K562 (cell line): ENCODE measurements around the gene GPC3.

Experiments
- CHD2 ChIP-seq: IDR thresholded peaks from 2 replicates; pipeline ENCODE4 v1.6.1; 2011; ENCODE audit warnings: low read depth, low read length
- CTCF ChIP-seq, 3 experiments: IDR thresholded peaks in 2 of 3; conservative IDR thresholded peaks in 1 of 3; 2 replicates each; pipeline ENCODE4 v1.5.1; 2011 to 2012; ENCODE audit warnings: low read length in 3 of 3, mild to moderate bottlenecking in 3 of 3, control low read depth in 2 of 3, improper control_type of control experiment in 1 of 3, inconsistent platforms in 1 of 3, low read depth in 1 of 3, mixed read lengths in 1 of 3, moderate library complexity in 1 of 3; ENCODE audit not compliant: insufficient read depth in 2 of 3
- HNRNPH1 ChIP-seq: fragments of 200-400 bp; formaldehyde crosslinking; optimal IDR thresholded peaks from 2 replicates; pipeline ENCODE3; 2017; ENCODE audit warnings: low read depth, mild to moderate bottlenecking, low read length, moderate library complexity
- MAX ChIP-seq: sonication (generic); formaldehyde crosslinking; IDR thresholded peaks from 2 replicates; pipeline ENCODE4 v1.9.0; 2022; ENCODE audit warnings: mild to moderate bottlenecking, missing genetic modification reagents
- NR1H2 ChIP-seq: sonication (generic); formaldehyde crosslinking; IDR thresholded peaks from 2 replicates; pipeline ENCODE4 v1.4.0; 2020; ENCODE audit warnings: mild to moderate bottlenecking, missing genetic modification reagents
- POLR2AphosphoS5 ChIP-seq: IDR thresholded peaks from 2 replicates; pipeline ENCODE4 v1.6.1; 2011; ENCODE audit warnings: mild to moderate bottlenecking, low read depth, low read length, moderate library complexity; ENCODE audit not compliant: control insufficient read depth, insufficient read depth
- RAD21 ChIP-seq, 2 experiments: fragments of 250-450 bp in 1 of 2; fragments of 450-650 bp in 1 of 2; sonication (Bioruptor Pico) in 1 of 2; formaldehyde crosslinking in 1 of 2; IDR thresholded peaks in 1 of 2; conservative IDR thresholded peaks in 1 of 2; 2 replicates each; pipeline versions ENCODE4 v1.4.0 to v1.8.0; 2020 to 2022; ENCODE audit warnings: mild to moderate bottlenecking in 2 of 2, moderate library complexity in 1 of 2
- RFX5 ChIP-seq: IDR thresholded peaks from 2 replicates; pipeline ENCODE4 v1.6.1; 2011; ENCODE audit warnings: low read depth, mild to moderate bottlenecking, improper control_type of control experiment, low read length
- STAT5B ChIP-seq: fragments of 250-450 bp; sonication (Bioruptor Pico); IDR thresholded peaks from 2 replicates; pipeline ENCODE4 v1.8.0; 2021; ENCODE audit warnings: mild to moderate bottlenecking, inconsistent platforms
- TCF7L2 ChIP-seq: fragments of 150-350 bp; IDR thresholded peaks from 2 replicates; pipeline ENCODE4 v1.6.1; 2016; ENCODE audit warnings: low read depth, mild to moderate bottlenecking, low read length, moderate library complexity
- ZNF282 ChIP-seq: sonication (generic); formaldehyde crosslinking; IDR thresholded peaks from 2 replicates; pipeline ENCODE4 v1.8.1; 2023; ENCODE audit warnings: missing genetic modification reagents
- ZSCAN29 ChIP-seq: fragments of 450-650 bp; IDR thresholded peaks from 2 replicates; pipeline ENCODE4 v1.6.1; 2017

- TF ChIP-seq CHD2 = no peak
- TF ChIP-seq MAX (CRISPR knock-in tag) = no peak
- TF ChIP-seq POLR2AphosphoS5 = no peak
- no peak for TF ChIP-seq TCF7L2
- no peak for TF ChIP-seq RAD21 (CRISPR knock-in tag; conservative IDR thresholded peaks at IDR 0.05 in 1 of 2, IDR thresholded peaks at IDR 0.05 in 1 of 2)
- no peak for TF ChIP-seq NR1H2 (CRISPR knock-in tag)
- no peak for TF ChIP-seq ZSCAN29
- TF ChIP-seq STAT5B (CRISPR knock-in tag) = no peak
- no peak for TF ChIP-seq CTCF (IDR thresholded peaks at IDR 0.05 in 2 of 3, conservative IDR thresholded peaks at IDR 0.05 in 1 of 3; ENCODE audit: insufficient read depth in 2 of 3, low read depth in 1 of 3, low read length in 3 of 3)
- TF ChIP-seq ZNF282 (CRISPR knock-in tag) = no peak
- no peak for TF ChIP-seq RFX5
- TF ChIP-seq HNRNPH1 = no peak
Measured at GRCh38 chrX:133789829-133790228, 195.6 kb downstream of the GPC3 start.
